CD14-positive monocyte (primary cell): Measurements from ENCODE around the gene DBN1. TPM values are rescaled to one million over a fixed set of nuclear protein-coding genes. Genes with fewer than 3 reads are reported as not detected.

Experiments used
- DNase-seq, 3 donors: peaks; one replicate each; pipeline ENCODE4 v3.0.0-alpha.2; 2011 to 2022
- H2AFZ ChIP-seq: 2 replicates; pipeline ENCODE4 v1.6.0; 2012; ENCODE audit warnings: mild to moderate bottlenecking, low read depth, low read length, inconsistent platforms; ENCODE audit not compliant: insufficient read depth, poor library complexity, severe bottlenecking
- H3K27ac ChIP-seq, 2 donors: 1 replicate in 1 of 2; 2 replicates in 1 of 2; pipeline ENCODE4 v1.5.1; 2012 to 2013; ENCODE audit warnings: low read length in 2 of 2, control low read depth in 1 of 2, inconsistent platforms in 1 of 2, low read depth in 1 of 2, mild to moderate bottlenecking in 1 of 2
- H3K27me3 ChIP-seq, 2 donors: one replicate each; pipeline versions ENCODE4 v1.6.0 to v1.6.1; 2011 to 2013; ENCODE audit warnings: low read length in 2 of 2; ENCODE audit not compliant: control insufficient read depth in 2 of 2, insufficient read depth in 2 of 2
- H3K36me3 ChIP-seq, 2 donors: replicated peaks in 1 of 2; 1 replicate in 1 of 2; 2 replicates in 1 of 2; pipeline versions ENCODE4 v1.5.1 to v1.6.1; 2012 to 2013; ENCODE audit warnings: low read length in 2 of 2, control low read depth in 1 of 2, inconsistent platforms in 1 of 2, mild to moderate bottlenecking in 1 of 2; ENCODE audit not compliant: insufficient read depth in 2 of 2, control insufficient read depth in 1 of 2
- H3K4me1 ChIP-seq, 2 donors: 1 replicate in 1 of 2; 2 replicates in 1 of 2; pipeline versions ENCODE4 v1.5.1 to v1.6.1; 2012 to 2013; ENCODE audit warnings: low read length in 2 of 2, control low read depth in 1 of 2, inconsistent platforms in 1 of 2, mild to moderate bottlenecking in 1 of 2, moderate library complexity in 1 of 2; ENCODE audit not compliant: insufficient read depth in 2 of 2, control insufficient read depth in 1 of 2
- H3K4me2 ChIP-seq: replicated peaks from 2 replicates; pipeline ENCODE3; 2012; ENCODE audit warnings: low read length, moderate library complexity, mild to moderate bottlenecking; ENCODE audit not compliant: poor library complexity, severe bottlenecking; ENCODE audit errors: extremely low read depth
- H3K4me3 ChIP-seq, 3 experiments: fragments of 200-600 bp in 1 of 3; sonication (generic) in 1 of 3; replicated peaks in 1 of 3; 1 replicate in 2 of 3; 2 replicates in 1 of 3; pipeline ENCODE4 v1.5.1; 2011 to 2013; ENCODE audit warnings: low read length in 3 of 3, mild to moderate bottlenecking in 3 of 3, control low read depth in 2 of 3, low read depth in 2 of 3, inconsistent platforms in 1 of 3, moderate library complexity in 1 of 3
- H3K79me2 ChIP-seq: 2 replicates; pipeline ENCODE4 v1.6.0; 2012; ENCODE audit warnings: mild to moderate bottlenecking, control low read depth, inconsistent platforms, low read length, moderate library complexity; ENCODE audit not compliant: insufficient read depth
- H3K9ac ChIP-seq: 2 replicates; pipeline ENCODE4 v1.6.0; 2017; ENCODE audit warnings: low read length, mild to moderate bottlenecking; ENCODE audit not compliant: insufficient read depth, poor library complexity, severe bottlenecking
- H3K9me3 ChIP-seq, 2 donors: replicated peaks in 1 of 2; 1 replicate in 1 of 2; 2 replicates in 1 of 2; pipeline versions ENCODE4 v1.5.1 to v1.6.1; 2012 to 2013; ENCODE audit warnings: low read length in 2 of 2, control low read depth in 1 of 2; ENCODE audit not compliant: control insufficient read depth in 1 of 2, insufficient read depth in 1 of 2
- H4K20me1 ChIP-seq: 2 replicates; pipeline ENCODE4 v1.6.0; 2012; ENCODE audit warnings: mild to moderate bottlenecking, low read length, control low read depth, moderate library complexity; ENCODE audit not compliant: insufficient read depth
- H3K27ac Mint-ChIP-seq, 7 donors: one replicate each; pipeline ENCODE4 v1.8.0; 2020; ENCODE audit warnings: mild to moderate bottlenecking in 7 of 7, mixed read lengths in 7 of 7, moderate library complexity in 6 of 7, inconsistent platforms in 2 of 7
- H3K27me3 Mint-ChIP-seq, 3 donors: one replicate each; pipeline ENCODE4 v1.8.0; 2021 to 2022; ENCODE audit warnings: low read depth in 3 of 3, mild to moderate bottlenecking in 3 of 3, mixed read lengths in 3 of 3, moderate library complexity in 3 of 3, inconsistent platforms in 1 of 3
- H3K36me3 Mint-ChIP-seq, 2 donors: one replicate each; pipeline ENCODE4 v1.8.0; 2020; ENCODE audit warnings: mixed read lengths in 2 of 2, inconsistent platforms in 1 of 2, mild to moderate bottlenecking in 1 of 2
- H3K4me1 Mint-ChIP-seq: one replicate; pipeline ENCODE4 v1.8.0; 2020; ENCODE audit warnings: mild to moderate bottlenecking, mixed read lengths
- H3K4me3 Mint-ChIP-seq, 2 donors: one replicate each; pipeline ENCODE4 v1.8.0; 2020; ENCODE audit warnings: mild to moderate bottlenecking in 2 of 2, mixed read lengths in 2 of 2, moderate library complexity in 1 of 2
- H3K9me3 Mint-ChIP-seq, 7 donors: one replicate each; pipeline ENCODE4 v1.8.0; 2020 to 2022; ENCODE audit warnings: mixed read lengths in 7 of 7, mild to moderate bottlenecking in 6 of 7, moderate library complexity in 6 of 7, inconsistent platforms in 2 of 7
- WGBS: methylation state at CpG from one replicate; pipeline ENCODE4 v1.1.5; 2013; ENCODE audit warnings: missing lambda C conversion rate; ENCODE audit not compliant: insufficient coverage; 5-methylcytosine and 5-hydroxymethylcytosine counted together
- intact Hi-C, 2 donors: fragments of 100-400 bp; cut with micrococcal nuclease; formaldehyde crosslinking; loops; one replicate each; pipeline versions ENCODE4 v1.15.0 to v1.15.1; 2023
- polyA plus RNA-seq, 3 donors: library from polyadenylated mRNA; depleted of rRNA in 1 of 3; unstranded in 2 of 3; stranded (reverse) in 1 of 3; fragments of 300-500 nt in 2 of 3; fragments of >200 nt in 1 of 3; fragmentation: Illumina TruSeq in 2 of 3; gene quantifications; 1 replicate in 2 of 3; 2 replicates in 1 of 3; pipeline ENCODE4 v1.2.3, GENCODE V29; 2012 to 2021
- TF ChIP-seq, protein P1 (sequence below): fragments of 200-600 bp; IDR thresholded peaks from one replicate; pipeline ENCODE4 v1.8.0; 2022; ENCODE audit warnings: antibody characterized with exemption, mild to moderate bottlenecking

The DBN1 gene
- polyA plus RNA-seq, 3 donors: 0.71 to 1.6 (median 0.73) TPM

DNA sequence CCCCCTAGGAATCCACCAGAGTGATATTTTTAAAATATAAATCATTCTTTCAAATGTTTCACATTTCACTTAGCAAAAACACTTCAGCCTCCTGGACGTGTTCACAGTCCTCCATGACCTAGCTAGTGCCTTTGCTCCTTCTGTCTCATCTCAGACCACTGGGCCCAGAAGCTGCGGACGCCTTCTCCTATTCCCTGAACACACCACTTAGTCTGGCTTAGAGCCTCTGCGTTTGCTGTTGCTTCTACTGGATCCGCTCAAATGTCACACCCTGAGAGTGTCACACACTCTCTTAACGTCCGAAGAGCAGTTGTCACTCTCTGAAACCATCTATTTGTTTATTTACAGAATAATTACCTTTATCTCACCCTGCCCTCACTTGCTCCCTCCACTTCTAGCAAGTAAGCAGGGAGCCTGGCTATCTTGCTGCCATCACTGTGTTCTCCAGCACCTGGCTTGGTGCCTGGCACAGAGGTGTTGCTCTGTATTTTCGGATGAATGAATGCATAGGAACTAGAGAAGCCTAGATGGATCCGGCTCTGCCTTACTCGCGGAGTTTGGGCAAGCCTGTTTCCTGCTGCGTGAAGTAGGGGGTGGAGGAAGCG lies 48.1 kb downstream of the DBN1 start:
- H3K4me1 Mint-ChIP-seq: peaks cover 54% of the 10 kb centered on the region
- peaks cover 0 to 1% (median 0%) of the 10 kb centered on the region in 3 donors for H3K27me3 Mint-ChIP-seq
- intact Hi-C loops: loop anchor here in 1 of 2 donors (5.0 kb wide), 1 partner anchor 33 kb away; no protein-coding TSS in a partner anchor
- peaks cover 8 to 22% of the 10 kb centered on the region in 2 donors for H3K36me3 Mint-ChIP-seq
- Histone ChIP-seq H3K9ac (peak overlapping the region; percentile 81), H3K79me2 (peaks cover 33% of the 10 kb centered on the region), H3K36me3 (peaks cover 3 to 5% of the 10 kb centered on the region in 2 donors), H4K20me1 (peaks cover 11% of the 10 kb centered on the region), H3K4me1 (peaks cover 41 to 53% of the 10 kb centered on the region in 2 donors), H3K4me2 (peak overlapping the region; percentile 66), H3K4me3 (peak overlapping the region; percentile 32 to 74 (median 34)), H3K9me3 (no peaks in the 10 kb centered on the region), H3K27me3 (no peaks in the 10 kb centered on the region), H3K27ac (peak overlapping the region; percentile 84 to 88), H2AFZ (peak overlapping the region; percentile 81)
- H3K4me3 Mint-ChIP-seq: peak overlapping the region; percentile 80 to 91
- H3K27ac Mint-ChIP-seq: peak overlapping the region; percentile 97 to 100 (median 99)
- TF ChIP-seq, protein P1, sequence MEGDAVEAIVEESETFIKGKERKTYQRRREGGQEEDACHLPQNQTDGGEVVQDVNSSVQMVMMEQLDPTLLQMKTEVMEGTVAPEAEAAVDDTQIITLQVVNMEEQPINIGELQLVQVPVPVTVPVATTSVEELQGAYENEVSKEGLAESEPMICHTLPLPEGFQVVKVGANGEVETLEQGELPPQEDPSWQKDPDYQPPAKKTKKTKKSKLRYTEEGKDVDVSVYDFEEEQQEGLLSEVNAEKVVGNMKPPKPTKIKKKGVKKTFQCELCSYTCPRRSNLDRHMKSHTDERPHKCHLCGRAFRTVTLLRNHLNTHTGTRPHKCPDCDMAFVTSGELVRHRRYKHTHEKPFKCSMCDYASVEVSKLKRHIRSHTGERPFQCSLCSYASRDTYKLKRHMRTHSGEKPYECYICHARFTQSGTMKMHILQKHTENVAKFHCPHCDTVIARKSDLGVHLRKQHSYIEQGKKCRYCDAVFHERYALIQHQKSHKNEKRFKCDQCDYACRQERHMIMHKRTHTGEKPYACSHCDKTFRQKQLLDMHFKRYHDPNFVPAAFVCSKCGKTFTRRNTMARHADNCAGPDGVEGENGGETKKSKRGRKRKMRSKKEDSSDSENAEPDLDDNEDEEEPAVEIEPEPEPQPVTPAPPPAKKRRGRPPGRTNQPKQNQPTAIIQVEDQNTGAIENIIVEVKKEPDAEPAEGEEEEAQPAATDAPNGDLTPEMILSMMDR: no peak
- no peak for DNase-seq
- H3K9me3 Mint-ChIP-seq: peaks cover 0 to 4% (median 0%) of the 10 kb centered on the region in 7 donors
- WGBS: 42% methylated on average over 11 of the region's 13 CpGs

DNA sequence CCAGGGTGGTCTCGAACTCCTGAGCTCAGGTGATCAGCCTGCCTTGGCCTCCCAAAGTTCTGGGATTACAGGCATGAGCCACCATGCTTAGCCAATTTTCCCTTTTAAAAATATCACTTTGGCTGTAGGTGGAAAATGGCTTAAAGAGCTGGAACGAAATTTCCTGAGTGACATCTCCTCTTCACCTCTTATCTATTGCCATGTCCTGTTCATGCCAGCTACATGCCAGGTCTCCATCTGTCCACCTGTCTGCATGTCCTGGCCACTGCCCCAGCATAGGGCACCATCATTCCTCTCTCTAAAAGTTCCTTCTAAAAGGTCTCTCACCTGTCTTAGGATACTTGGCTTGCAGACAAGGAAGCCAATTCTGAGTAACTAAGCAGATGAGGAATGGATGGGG lies 49.8 kb downstream of the DBN1 start:
- no CpG with 5 or more reads among the region's 2 CpGs for WGBS
- Mint-ChIP-seq H3K4me1 (peaks cover 49% of the 10 kb centered on the region), H3K27ac (peak overlapping the region in 1 of 7 donors; percentile 58), H3K9me3 (peaks cover 0 to 4% (median 0%) of the 10 kb centered on the region in 7 donors), H3K36me3 (peaks cover 0 to 11% of the 10 kb centered on the region in 2 donors), H3K4me3 (no peak overlapping the region), H3K27me3 (peaks cover 0 to 1% (median 0%) of the 10 kb centered on the region in 3 donors)
- Histone ChIP-seq H4K20me1 (peaks cover 3% of the 10 kb centered on the region), H3K27me3 (no peaks in the 10 kb centered on the region), H3K9ac (no peak overlapping the region), H3K4me3 (no peak overlapping the region), H3K4me1 (peaks cover 40 to 55% of the 10 kb centered on the region in 2 donors), H2AFZ (no peak overlapping the region), H3K4me2 (no peak overlapping the region), H3K36me3 (no peaks in the 10 kb centered on the region), H3K79me2 (peaks cover 21% of the 10 kb centered on the region), H3K9me3 (no peaks in the 10 kb centered on the region), H3K27ac (no peak overlapping the region)
- TF ChIP-seq, protein P1: no peak
- intact Hi-C loops: no loop called here
- DNase-seq: no peak
